AG04450 (cell line): ENCODE data around the gene IFI27L2. TPM values are rescaled to one million over a fixed set of nuclear protein-coding genes. Genes with fewer than 3 reads are reported as not detected.

Experiments
- CTCF ChIA-PET: fragments of 300-600, 350-600 bp; formaldehyde crosslinking; extraction: SDS; loops from one replicate; lab custom pipeline; 2022; ENCODE audit warnings: antibody characterized with exemption, inconsistent platforms; lab: Charles Lee
- POLR2A ChIA-PET: fragments of 350-600 bp; formaldehyde crosslinking; extraction: SDS; loops from one replicate; lab custom pipeline; 2021; ENCODE audit warnings: antibody characterized with exemption, inconsistent platforms; lab: Yijun Ruan, JAX
- DNase-seq: peaks from one replicate; pipeline ENCODE4 v3.0.0-alpha.2; 2011; ENCODE audit warnings: low read depth, low spot score
- H3K27ac ChIP-seq: one replicate; pipeline ENCODE4 v1.5.1; 2012; ENCODE audit warnings: low read depth, low read length, control low read depth
- H3K27me3 ChIP-seq: one replicate; pipeline ENCODE4 v1.6.0; 2012; ENCODE audit warnings: low read length; ENCODE audit not compliant: control insufficient read depth, insufficient read depth
- H3K4me3 ChIP-seq: 2 replicates; pipeline ENCODE4 v1.5.1; 2011; ENCODE audit warnings: mild to moderate bottlenecking, low read depth, low read length, control low read depth
- H3K9me3 ChIP-seq: 2 replicates; pipeline ENCODE4 v1.5.1; 2012; ENCODE audit warnings: low read length; ENCODE audit not compliant: control insufficient read depth, insufficient read depth
- polyA minus RNA-seq: library from RNA; depleted of rRNA, polyadenylated mRNA; stranded (reverse); fragments of >200 nt; gene quantifications from 2 replicates; pipeline ENCODE4 v1.2.3, GENCODE V29; 2011; rRNA and poly(A)+ RNA removed
- polyA plus RNA-seq: library from polyadenylated mRNA; depleted of rRNA; stranded (reverse); fragments of >200 nt; gene quantifications from 2 replicates; pipeline ENCODE4 v1.2.3, GENCODE V29; 2011; rRNA removed
- TF ChIP-seq, protein P1 (sequence below): IDR thresholded peaks from 2 replicates; pipeline ENCODE4 v1.5.1; 2011; ENCODE audit warnings: low read depth, low read length, control low read depth, inconsistent platforms

Gene IFI27L2
- polyA plus RNA-seq (81.9 and 122 TPM in 2 replicates), polyA minus RNA-seq (15.2 and 19.7 TPM in 2 replicates)

DNA sequence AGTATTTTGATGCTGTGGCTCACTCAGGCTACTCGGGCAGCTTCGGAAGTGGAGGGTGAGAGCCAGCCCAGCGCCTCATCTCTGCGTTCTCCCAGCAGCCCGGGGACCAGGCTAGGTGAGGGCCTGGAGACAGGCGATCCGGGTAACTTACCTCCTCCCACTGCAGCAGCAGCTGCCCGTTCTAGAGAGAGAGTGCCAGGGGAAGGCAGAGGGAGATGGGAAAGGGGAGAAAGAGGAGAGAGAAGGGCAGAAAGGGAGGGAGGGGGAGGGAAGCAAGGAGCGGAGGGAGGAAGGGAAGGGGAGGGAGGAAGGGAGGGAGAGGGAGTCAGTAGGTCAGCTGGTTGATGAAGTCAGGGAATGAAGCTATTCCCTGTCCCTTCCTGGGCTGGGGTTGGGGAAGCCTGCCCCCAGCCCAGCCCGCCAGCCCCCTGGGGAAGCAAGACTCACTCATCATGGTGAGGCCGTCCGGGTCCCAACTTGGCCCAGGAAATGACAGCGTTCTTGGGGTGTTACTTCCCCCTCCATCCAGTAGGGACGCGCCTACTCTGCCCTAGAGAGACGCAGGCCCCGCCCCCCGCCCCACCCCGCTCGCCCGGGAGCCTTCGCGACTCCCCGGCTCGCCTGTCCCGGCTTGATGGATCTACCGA lies at the start of gene IFI27L2:
IFI27L2 (minus strand) TSS at position 494 of the 647 bp plus-strand sequence; CDS start at position 454, 40 bp downstream.
- ChIA-PET POLR2A (interaction anchor here (0.6 to 0.9 kb wide), 4 partner anchors 34 to 119 kb away, joined by 3 to 8 read pairs (median 4); partner anchors contain the start of genes DDX24 and IFI27L1), CTCF (interaction anchor here (0.6 to 5.2 kb wide), 16 partner anchors 8 to 1016 kb away, joined by 3 to 84 read pairs (median 6); partner anchors contain the start of genes DDX24 and IFI27L1)
- DNase-seq = peak; percentile 24
- Histone ChIP-seq H3K27me3 (peaks cover 3% of the 10 kb centered on the region), H3K4me3 (peak within 1 kb of the TSS; percentile 72), H3K27ac (peak within 1 kb of the TSS; percentile 54), H3K9me3 (no peaks in the 10 kb centered on the region)
- TF ChIP-seq, protein P1, sequence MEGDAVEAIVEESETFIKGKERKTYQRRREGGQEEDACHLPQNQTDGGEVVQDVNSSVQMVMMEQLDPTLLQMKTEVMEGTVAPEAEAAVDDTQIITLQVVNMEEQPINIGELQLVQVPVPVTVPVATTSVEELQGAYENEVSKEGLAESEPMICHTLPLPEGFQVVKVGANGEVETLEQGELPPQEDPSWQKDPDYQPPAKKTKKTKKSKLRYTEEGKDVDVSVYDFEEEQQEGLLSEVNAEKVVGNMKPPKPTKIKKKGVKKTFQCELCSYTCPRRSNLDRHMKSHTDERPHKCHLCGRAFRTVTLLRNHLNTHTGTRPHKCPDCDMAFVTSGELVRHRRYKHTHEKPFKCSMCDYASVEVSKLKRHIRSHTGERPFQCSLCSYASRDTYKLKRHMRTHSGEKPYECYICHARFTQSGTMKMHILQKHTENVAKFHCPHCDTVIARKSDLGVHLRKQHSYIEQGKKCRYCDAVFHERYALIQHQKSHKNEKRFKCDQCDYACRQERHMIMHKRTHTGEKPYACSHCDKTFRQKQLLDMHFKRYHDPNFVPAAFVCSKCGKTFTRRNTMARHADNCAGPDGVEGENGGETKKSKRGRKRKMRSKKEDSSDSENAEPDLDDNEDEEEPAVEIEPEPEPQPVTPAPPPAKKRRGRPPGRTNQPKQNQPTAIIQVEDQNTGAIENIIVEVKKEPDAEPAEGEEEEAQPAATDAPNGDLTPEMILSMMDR = peak; percentile 40

- Histone ChIP-seq H3K27ac (no peak overlapping the region), H3K27me3 (peaks cover 20% of the 10 kb centered on the region), H3K9me3 (no peaks in the 10 kb centered on the region; the same call in 1 of the 2 replicates), H3K4me3 (no peak overlapping the region)
- ChIA-PET CTCF (interaction anchor here (1.0 kb wide), 1 partner anchor 46 kb away, joined by 3 read pairs; no protein-coding TSS in a partner anchor), POLR2A (no interaction called here)
- TF ChIP-seq, protein P1 = no peak
- DNase-seq = no peak
Observed at GRCh38 chr14:94177806-94178205, 48.4 kb upstream of the IFI27L2 start.

GRCh38 chr14:94176808-94177207 lies 47.4 kb upstream of the IFI27L2 start:
- Histone ChIP-seq H3K9me3 (no peaks in the 10 kb centered on the region; the same call in 1 of the 2 replicates), H3K27me3 (peaks cover 20% of the 10 kb centered on the region), H3K4me3 (no peak overlapping the region), H3K27ac (no peak overlapping the region)
- CTCF ChIA-PET = interaction anchor here (1.0 to 1.1 kb wide), 2 partner anchors 40 to 237 kb away, joined by 3 to 4 read pairs; no protein-coding TSS in a partner anchor
- POLR2A ChIA-PET = no interaction called here
- no peak for DNase-seq
- TF ChIP-seq, protein P1 = no peak

GRCh38 chr14:94175747-94176146 lies 46.3 kb upstream of the IFI27L2 start:
- ChIA-PET POLR2A (no interaction called here), CTCF (interaction anchor here (1.0 to 1.3 kb wide), 4 partner anchors 39 to 236 kb away, joined by 3 to 5 read pairs (median 4); no protein-coding TSS in a partner anchor)
- Histone ChIP-seq H3K4me3 (no peak overlapping the region), H3K27me3 (peaks cover 20% of the 10 kb centered on the region), H3K9me3 (no peaks in the 10 kb centered on the region; the same call in 1 of the 2 replicates), H3K27ac (no peak overlapping the region)
- DNase-seq = no peak
- TF ChIP-seq, protein P1 = no peak
